NB4 (cell line): ENCODE measurements around the gene PLCH2.

ENCODE experiments used
- DNase-seq: peaks from one replicate; pipeline ENCODE4 v3.0.0; 2010; ENCODE audit warnings: low read depth
- H3K4me3 ChIP-seq: one replicate; pipeline ENCODE4 v1.5.1; 2011; ENCODE audit warnings: mild to moderate bottlenecking, low read depth, low read length, moderate library complexity
- MYC ChIP-seq: IDR thresholded peaks from 2 replicates; pipeline ENCODE4 v1.6.1; 2011; ENCODE audit warnings: low read depth, low read length
- POLR2A ChIP-seq: IDR thresholded peaks from 2 replicates; pipeline ENCODE4 v1.6.1; 2011; ENCODE audit warnings: mild to moderate bottlenecking; ENCODE audit not compliant: insufficient read length; ENCODE audit errors: extremely low read depth
- TF ChIP-seq, protein P1 (sequence below): IDR thresholded peaks from 2 replicates; pipeline ENCODE4 v1.6.1; 2011; ENCODE audit warnings: low read depth, low read length
- TF ChIP-seq, protein P2 (sequence below): IDR thresholded peaks from one replicate; pipeline ENCODE4 v1.5.1; 2012; ENCODE audit warnings: low read depth, low read length

The PLCH2 gene

DNA sequence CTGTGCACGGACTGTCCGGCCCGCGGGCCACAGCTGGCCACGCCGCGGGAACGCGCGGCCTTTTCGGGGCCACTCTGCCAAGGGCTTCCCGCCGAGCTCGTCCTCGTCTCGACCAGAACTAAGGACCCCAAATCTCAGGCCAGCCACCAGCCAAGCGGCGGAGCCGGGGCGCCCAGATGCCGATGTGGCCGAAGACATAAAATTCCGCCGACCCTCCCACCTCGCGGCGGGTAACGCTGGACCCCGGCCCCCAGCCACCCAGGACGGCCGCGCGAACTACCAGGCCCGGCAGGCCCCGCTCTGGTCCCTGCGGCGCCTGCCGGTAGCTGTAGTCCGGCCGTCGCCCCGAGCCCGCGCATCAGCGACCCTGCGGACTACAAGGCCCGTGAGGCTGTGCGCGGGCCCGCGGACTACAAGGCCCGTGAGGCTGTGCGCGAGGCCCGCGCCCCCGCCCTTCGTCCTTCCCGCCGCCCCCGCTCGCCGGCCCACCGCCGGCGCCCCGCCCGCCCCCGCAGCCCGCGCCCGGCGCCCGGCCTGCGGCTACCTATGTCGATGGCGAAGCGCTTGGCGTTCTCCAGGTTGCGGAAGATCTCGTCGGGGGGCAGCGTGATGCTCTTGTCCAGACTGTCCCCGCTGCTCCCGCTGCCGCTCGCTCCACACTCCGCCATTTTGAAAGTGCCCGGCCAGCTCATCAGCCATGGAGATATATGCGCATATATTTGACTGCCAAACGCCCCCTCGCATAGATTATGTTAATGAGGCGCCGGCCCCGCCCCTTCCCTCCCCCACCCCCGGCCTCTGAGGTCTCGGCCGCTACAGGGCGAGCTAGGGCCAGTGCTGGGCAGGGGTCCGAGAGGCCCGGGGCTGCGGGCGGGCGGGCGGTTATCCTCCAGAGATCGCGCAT is 50.1 kb downstream of the PLCH2 start, which contains the start of gene PANK4:
PANK4 (minus strand) TSS at position 677 of the 904 bp plus-strand sequence; CDS start at position 668, 9 bp downstream.
- TF ChIP-seq, protein P1, sequence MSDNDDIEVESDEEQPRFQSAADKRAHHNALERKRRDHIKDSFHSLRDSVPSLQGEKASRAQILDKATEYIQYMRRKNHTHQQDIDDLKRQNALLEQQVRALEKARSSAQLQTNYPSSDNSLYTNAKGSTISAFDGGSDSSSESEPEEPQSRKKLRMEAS = no peak
- TF ChIP-seq MYC (peak; percentile 29; the same call in 1 of the 2 replicates), POLR2A (peak; percentile 80)
- TF ChIP-seq, protein P2, sequence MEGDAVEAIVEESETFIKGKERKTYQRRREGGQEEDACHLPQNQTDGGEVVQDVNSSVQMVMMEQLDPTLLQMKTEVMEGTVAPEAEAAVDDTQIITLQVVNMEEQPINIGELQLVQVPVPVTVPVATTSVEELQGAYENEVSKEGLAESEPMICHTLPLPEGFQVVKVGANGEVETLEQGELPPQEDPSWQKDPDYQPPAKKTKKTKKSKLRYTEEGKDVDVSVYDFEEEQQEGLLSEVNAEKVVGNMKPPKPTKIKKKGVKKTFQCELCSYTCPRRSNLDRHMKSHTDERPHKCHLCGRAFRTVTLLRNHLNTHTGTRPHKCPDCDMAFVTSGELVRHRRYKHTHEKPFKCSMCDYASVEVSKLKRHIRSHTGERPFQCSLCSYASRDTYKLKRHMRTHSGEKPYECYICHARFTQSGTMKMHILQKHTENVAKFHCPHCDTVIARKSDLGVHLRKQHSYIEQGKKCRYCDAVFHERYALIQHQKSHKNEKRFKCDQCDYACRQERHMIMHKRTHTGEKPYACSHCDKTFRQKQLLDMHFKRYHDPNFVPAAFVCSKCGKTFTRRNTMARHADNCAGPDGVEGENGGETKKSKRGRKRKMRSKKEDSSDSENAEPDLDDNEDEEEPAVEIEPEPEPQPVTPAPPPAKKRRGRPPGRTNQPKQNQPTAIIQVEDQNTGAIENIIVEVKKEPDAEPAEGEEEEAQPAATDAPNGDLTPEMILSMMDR = no peak
- DNase-seq = peak; percentile 96
- H3K4me3 ChIP-seq = peak within 1 kb of the TSS; percentile 79

DNA sequence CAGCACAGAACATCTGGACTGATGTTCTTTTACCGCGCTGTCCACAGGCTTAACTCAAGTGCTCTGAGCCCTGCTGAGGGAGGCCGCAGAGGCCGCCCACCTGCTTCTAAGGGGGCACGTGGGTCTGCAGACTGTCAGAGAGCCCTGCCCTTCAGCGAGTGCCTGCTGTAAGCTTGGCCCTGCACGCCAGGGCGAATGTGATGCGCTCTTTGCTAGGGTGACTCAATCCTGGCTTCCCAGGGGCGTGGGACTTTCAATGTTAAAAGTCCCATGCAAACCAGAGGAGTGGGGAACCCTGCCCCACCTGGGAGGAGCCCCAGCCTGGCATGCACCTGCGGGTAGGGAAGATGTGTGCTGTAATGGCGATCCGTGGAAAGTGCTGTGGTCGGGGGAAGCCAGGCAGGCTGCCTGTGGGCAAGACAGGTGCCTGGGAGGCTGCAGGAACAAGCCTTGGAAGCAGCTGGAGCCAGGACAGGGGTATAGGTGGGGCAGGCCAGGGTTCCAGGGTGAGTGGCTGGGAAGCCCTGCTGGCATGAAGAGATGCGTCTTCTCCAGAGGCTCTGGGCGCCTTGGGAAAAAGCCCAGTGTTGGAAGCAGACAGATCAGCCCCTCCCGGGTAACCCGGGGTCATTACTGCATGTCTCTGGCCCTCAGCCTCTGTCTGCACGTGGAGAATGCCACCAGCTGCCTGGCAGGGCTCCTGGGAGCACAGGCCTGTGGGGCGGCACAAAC is 50.9 kb downstream of the PLCH2 start:
- H3K4me3 ChIP-seq = peak overlapping the region; percentile 21
- TF ChIP-seq, protein P2 = no peak
- no peak for TF ChIP-seq POLR2A
- TF ChIP-seq, protein P1 = peak; percentile 85
- TF ChIP-seq MYC = peak; percentile 44; the same call in 1 of the 2 replicates
- DNase-seq = peak; percentile 61

- no peak for DNase-seq
- TF ChIP-seq, protein P1 = no peak
- TF ChIP-seq, protein P2 = no peak
- no peak overlapping the region for H3K4me3 ChIP-seq
These were observed 51.4 kb downstream of the PLCH2 start for GRCh38 chr1:2527556-2527860.

DNA sequence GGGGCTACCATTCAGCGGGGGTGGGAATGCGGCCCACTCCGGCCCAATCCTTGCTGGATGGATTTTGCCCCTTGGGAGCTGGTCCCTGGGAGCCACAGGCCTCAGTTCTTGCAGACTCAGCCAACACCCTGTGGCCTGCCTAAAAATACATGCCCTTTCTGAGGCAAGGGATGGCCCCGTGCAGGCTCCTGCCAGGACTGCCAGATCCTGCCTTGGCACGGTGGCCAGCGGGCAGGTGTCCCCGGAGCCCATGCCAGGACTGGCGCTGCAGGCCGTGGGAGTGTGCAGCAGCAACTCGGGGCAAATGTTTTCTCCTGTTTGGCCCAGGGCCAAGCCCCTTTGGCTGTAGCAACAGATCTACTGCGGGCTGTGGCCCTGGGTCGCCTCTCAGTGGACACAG is 51.9 kb downstream of the PLCH2 start:
- H3K4me3 ChIP-seq = no peak overlapping the region
- TF ChIP-seq, protein P1 = no peak
- TF ChIP-seq, protein P2 = no peak
- no peak for TF ChIP-seq POLR2A
- no peak for DNase-seq

- no peak overlapping the region for H3K4me3 ChIP-seq
- no peak for DNase-seq
- TF ChIP-seq, protein P1 = no peak
- TF ChIP-seq POLR2A (no peak), MYC (no peak)
- TF ChIP-seq, protein P2 = no peak
These were observed 52.5 kb downstream of the PLCH2 start for GRCh38 chr1:2528611-2528965.
